KMS-11 (cell line): ENCODE results near the gene AGAP2.

Source experiments
- H2AFZ ChIP-seq: fragments of 200-600 bp; sonication (generic); 2 replicates; pipeline ENCODE4 v1.6.1; 2016; ENCODE audit warnings: antibody characterized with exemption, mixed run types, low read depth
- H3K27ac ChIP-seq: fragments of 200-600 bp; sonication (generic); 2 replicates; pipeline ENCODE4 v1.6.1; 2016; ENCODE audit warnings: mild to moderate bottlenecking, mixed run types
- H3K27me3 ChIP-seq: fragments of 200-600 bp; sonication (generic); 2 replicates; pipeline ENCODE4 v1.6.1; 2017; ENCODE audit warnings: mild to moderate bottlenecking, low read depth, mixed run types, moderate library complexity; ENCODE audit not compliant: insufficient read depth
- H3K36me3 ChIP-seq: fragments of 200-600 bp; sonication (generic); 2 replicates; pipeline ENCODE4 v1.6.1; 2017; ENCODE audit warnings: mild to moderate bottlenecking, mixed run types; ENCODE audit not compliant: insufficient read depth
- H3K4me1 ChIP-seq: fragments of 200-600 bp; sonication (generic); 2 replicates; pipeline ENCODE4 v1.6.1; 2016; ENCODE audit warnings: mild to moderate bottlenecking, low read depth, mixed run types; ENCODE audit not compliant: poor library complexity, severe bottlenecking
- H3K4me2 ChIP-seq: fragments of 200-600 bp; sonication (generic); 2 replicates; pipeline ENCODE4 v1.7.0; 2016; ENCODE audit warnings: mild to moderate bottlenecking, mixed run types
- H3K4me3 ChIP-seq: fragments of 200-600 bp; sonication (generic); IDR thresholded peaks from 2 replicates; pipeline ENCODE4 v1.6.1; 2017; ENCODE audit warnings: low read depth, low read length, mixed read lengths; ENCODE audit not compliant: insufficient read depth
- H3K79me2 ChIP-seq: fragments of 200-600 bp; sonication (generic); 2 replicates; pipeline ENCODE4 v1.6.1; 2016; ENCODE audit warnings: low read depth, mixed run types; ENCODE audit not compliant: insufficient read depth
- H3K9ac ChIP-seq: fragments of 200-600 bp; sonication (generic); 2 replicates; pipeline ENCODE4 v1.6.1; 2016; ENCODE audit warnings: mild to moderate bottlenecking, mixed run types
- H4K20me1 ChIP-seq: fragments of 200-600 bp; sonication (generic); 2 replicates; pipeline ENCODE4 v1.6.1; 2016; ENCODE audit warnings: mild to moderate bottlenecking, mixed run types; ENCODE audit not compliant: insufficient read depth
- TF ChIP-seq, protein P1 (sequence below): fragments of 200-600 bp; sonication (generic); conservative IDR thresholded peaks from 2 replicates; pipeline ENCODE4 v1.6.1; 2017; ENCODE audit warnings: low read depth, mild to moderate bottlenecking, antibody characterized with exemption, low read length, moderate library complexity, mixed read lengths

Gene AGAP2

GRCh38 chr12:57720606-57721595, 17.6 kb downstream of the AGAP2 start:
- no peak overlapping the region for H3K4me2 ChIP-seq
- no peaks in the 10 kb centered on the region for H3K4me1 ChIP-seq
- H3K79me2 ChIP-seq, result no peaks in the 10 kb centered on the region
- no peak overlapping the region for H2AFZ ChIP-seq
- no peaks in the 10 kb centered on the region for H4K20me1 ChIP-seq
- peaks cover 9% of the 10 kb centered on the region; the same call in 1 of the 2 replicates for H3K36me3 ChIP-seq
- no peak overlapping the region for H3K27ac ChIP-seq
- TF ChIP-seq, protein P1, sequence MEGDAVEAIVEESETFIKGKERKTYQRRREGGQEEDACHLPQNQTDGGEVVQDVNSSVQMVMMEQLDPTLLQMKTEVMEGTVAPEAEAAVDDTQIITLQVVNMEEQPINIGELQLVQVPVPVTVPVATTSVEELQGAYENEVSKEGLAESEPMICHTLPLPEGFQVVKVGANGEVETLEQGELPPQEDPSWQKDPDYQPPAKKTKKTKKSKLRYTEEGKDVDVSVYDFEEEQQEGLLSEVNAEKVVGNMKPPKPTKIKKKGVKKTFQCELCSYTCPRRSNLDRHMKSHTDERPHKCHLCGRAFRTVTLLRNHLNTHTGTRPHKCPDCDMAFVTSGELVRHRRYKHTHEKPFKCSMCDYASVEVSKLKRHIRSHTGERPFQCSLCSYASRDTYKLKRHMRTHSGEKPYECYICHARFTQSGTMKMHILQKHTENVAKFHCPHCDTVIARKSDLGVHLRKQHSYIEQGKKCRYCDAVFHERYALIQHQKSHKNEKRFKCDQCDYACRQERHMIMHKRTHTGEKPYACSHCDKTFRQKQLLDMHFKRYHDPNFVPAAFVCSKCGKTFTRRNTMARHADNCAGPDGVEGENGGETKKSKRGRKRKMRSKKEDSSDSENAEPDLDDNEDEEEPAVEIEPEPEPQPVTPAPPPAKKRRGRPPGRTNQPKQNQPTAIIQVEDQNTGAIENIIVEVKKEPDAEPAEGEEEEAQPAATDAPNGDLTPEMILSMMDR, result no peak; the same call in 1 of the 2 replicates
- no peaks in the 10 kb centered on the region for H3K27me3 ChIP-seq
- no peak overlapping the region for H3K9ac ChIP-seq
- no peak overlapping the region for H3K4me3 ChIP-seq

- TF ChIP-seq, protein P1, result no peak
- Histone ChIP-seq H4K20me1 (no peaks in the 10 kb centered on the region), H3K4me1 (no peaks in the 10 kb centered on the region), H3K9ac (no peak overlapping the region), H3K27ac (no peak overlapping the region), H3K79me2 (no peaks in the 10 kb centered on the region), H3K4me3 (no peak overlapping the region), H3K4me2 (no peak overlapping the region), H3K27me3 (no peaks in the 10 kb centered on the region), H3K36me3 (peaks cover 9% of the 10 kb centered on the region; the same call in 1 of the 2 replicates), H2AFZ (no peak overlapping the region)
Measured at GRCh38 chr12:57719777-57720605, 18.6 kb downstream of the AGAP2 start.

GRCh38 chr12:57718641-57719528, 19.7 kb downstream of the AGAP2 start:
- Histone ChIP-seq H3K27ac (no peak overlapping the region), H2AFZ (no peak overlapping the region), H4K20me1 (no peaks in the 10 kb centered on the region), H3K4me1 (no peaks in the 10 kb centered on the region), H3K27me3 (no peaks in the 10 kb centered on the region), H3K9ac (no peak overlapping the region), H3K36me3 (peaks cover 9% of the 10 kb centered on the region; the same call in 1 of the 2 replicates), H3K4me2 (no peak overlapping the region), H3K79me2 (no peaks in the 10 kb centered on the region), H3K4me3 (no peak overlapping the region)
- TF ChIP-seq, protein P1, result no peak
